ENCODE data around the gene NCAPH2. TPM values are rescaled to one million over a fixed set of nuclear protein-coding genes. Genes with fewer than 3 reads are reported as not detected.

Gene NCAPH2
- polyA plus RNA-seq, 1 experiment: 10.4 TPM

DNA sequence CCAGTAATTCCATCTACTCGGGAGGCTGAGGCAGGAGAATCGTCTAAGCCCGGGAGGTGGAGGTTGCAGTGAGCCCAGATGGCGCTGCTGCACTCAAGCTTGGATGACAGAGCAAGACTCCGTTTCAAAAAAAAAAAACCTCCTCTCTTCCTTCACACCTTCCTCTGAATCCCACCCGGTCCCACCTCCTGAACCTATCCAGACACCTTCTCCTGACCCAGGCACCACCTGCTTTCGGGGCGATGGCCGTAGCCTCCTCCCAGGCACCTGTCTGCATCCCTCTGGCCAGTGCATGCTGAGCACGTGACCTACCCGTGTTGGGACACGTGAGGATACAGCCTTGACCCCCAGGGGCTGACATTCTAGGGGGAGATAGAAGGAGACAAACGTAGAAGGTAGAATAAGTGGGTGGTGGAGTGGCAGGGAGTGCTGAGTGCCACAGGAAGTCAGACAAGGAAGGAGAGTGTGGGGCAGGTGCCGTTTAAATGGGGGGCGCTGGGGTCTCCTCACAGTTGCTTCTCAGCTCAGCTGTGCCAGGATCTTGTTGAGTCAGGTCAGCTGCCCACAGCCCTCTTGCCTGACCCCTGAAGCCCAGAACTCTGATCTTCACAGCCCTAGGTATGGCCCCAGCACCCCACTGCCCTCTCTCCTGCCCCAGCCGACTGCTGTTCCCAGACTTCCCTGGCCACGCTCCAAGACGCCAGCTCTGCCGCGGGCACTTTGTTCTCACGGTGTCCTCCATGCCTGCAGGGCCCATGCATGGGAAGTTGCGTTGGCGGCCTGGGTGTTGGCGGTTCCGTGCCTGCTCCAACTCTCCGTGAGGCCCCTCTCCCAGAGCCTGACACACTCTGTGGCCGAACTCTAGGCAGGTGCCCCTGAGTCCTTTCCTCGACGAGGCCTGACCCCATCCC is 22.5 kb upstream of the NCAPH2 start:
- no peak for DNase-seq (ENCODE audit: low read depth, low spot score)
- Histone ChIP-seq H3K27me3 (ENCODE audit: control insufficient read depth, insufficient read depth, low read length) (peaks cover 15% of the 10 kb centered on the region), H3K9me3 (ENCODE audit: control insufficient read depth, insufficient read depth, low read length) (peaks cover 4% of the 10 kb centered on the region; the same call in 1 of the 2 replicates), H3K4me3 (ENCODE audit: low read depth, low read length) (no peak overlapping the region), H3K27ac (ENCODE audit: low read depth, low read length) (no peak overlapping the region)
- ChIA-PET POLR2A (interaction anchor here (0.9 kb wide), 1 partner anchor 258 kb away, joined by 5 read pairs; no protein-coding TSS in a partner anchor), CTCF (interaction anchor here (0.7 to 1.2 kb wide), 2 partner anchors 13 to 80 kb away, joined by 3 read pairs; no protein-coding TSS in a partner anchor)
- no peak for TF ChIP-seq CTCF (IDR thresholded peaks at IDR 0.05; ENCODE audit: low read depth, low read length)

- TF ChIP-seq CTCF (IDR thresholded peaks at IDR 0.05; ENCODE audit: low read depth, low read length): no peak
- CTCF ChIA-PET: interaction anchor here (0.7 kb wide), 1 partner anchor 79 kb away, joined by 3 read pairs; no protein-coding TSS in a partner anchor
- DNase-seq (ENCODE audit: low read depth, low spot score): no peak
- peaks cover 8% of the 10 kb centered on the region for H3K27me3 ChIP-seq (ENCODE audit: control insufficient read depth, insufficient read depth, low read length)
- no peak within 1 kb of the TSS for H3K27ac ChIP-seq (ENCODE audit: low read depth, low read length)
- POLR2A ChIA-PET: no interaction called here
- no peak within 1 kb of the TSS for H3K4me3 ChIP-seq (ENCODE audit: low read depth, low read length)
- peaks cover 4% of the 10 kb centered on the region; the same call in 1 of the 2 replicates for H3K9me3 ChIP-seq (ENCODE audit: control insufficient read depth, insufficient read depth, low read length)
These were observed 21.3 kb upstream of the NCAPH2 start, which contains the start of gene MIOX for GRCh38 chr22:50486561-50487289. Gene MIOX (plus strand): TSS chr22:50486859. CDS start chr22:50486898, 39 bp downstream.

- no peak overlapping the region for H3K27ac ChIP-seq (ENCODE audit: low read depth, low read length)
- H3K4me3 ChIP-seq (ENCODE audit: low read depth, low read length): no peak overlapping the region
- no peak for DNase-seq (ENCODE audit: low read depth, low spot score)
- no peak for TF ChIP-seq CTCF (IDR thresholded peaks at IDR 0.05; ENCODE audit: low read depth, low read length)
- H3K27me3 ChIP-seq (ENCODE audit: control insufficient read depth, insufficient read depth, low read length): peaks cover 2% of the 10 kb centered on the region
- peaks cover under 1% of the 10 kb centered on the region; the same call in 1 of the 2 replicates for H3K9me3 ChIP-seq (ENCODE audit: control insufficient read depth, insufficient read depth, low read length)
- ChIA-PET CTCF (no interaction called here), POLR2A (no interaction called here)
These were observed 20.6 kb upstream of the NCAPH2 start for GRCh38 chr22:50487290-50488005.

DNA sequence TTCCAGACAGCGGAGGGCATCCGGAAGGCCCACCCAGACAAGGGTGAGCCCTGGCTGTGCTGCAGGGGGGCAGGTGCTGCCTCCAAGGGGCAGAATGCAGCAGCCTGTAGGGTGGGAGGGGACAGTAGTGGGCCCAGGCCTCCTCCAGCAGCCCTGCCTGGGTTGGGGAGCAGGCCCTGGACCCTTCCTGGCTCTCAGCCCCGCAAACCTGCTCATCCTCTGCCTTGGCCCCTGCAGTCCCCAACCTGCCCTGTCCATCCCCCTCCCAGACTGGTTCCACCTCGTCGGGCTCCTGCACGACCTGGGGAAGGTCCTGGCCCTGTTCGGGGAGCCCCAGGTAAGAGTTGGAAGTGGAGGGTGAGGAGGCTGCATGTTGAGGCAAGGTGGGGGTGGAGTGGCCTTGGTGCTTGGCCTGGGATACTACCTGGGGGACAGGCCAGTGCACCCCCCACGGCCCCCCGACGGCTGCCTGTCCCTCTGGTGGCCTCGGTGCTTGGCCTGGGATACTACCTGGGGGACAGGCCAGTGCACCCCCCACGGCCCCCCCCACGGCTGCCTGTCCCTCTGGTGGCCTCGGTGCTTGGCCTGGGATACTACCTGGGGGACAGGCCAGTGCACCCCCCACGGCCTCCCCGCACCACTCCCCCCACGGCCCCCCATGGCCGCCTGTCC is 19.9 kb upstream of the NCAPH2 start:
- no peak for DNase-seq (ENCODE audit: low read depth, low spot score)
- no peak for TF ChIP-seq CTCF (IDR thresholded peaks at IDR 0.05; ENCODE audit: low read depth, low read length)
- POLR2A ChIA-PET: no interaction called here

More for the DNA sequence above, 19.9 kb upstream of the NCAPH2 start:
- CTCF ChIA-PET: no interaction called here
- Histone ChIP-seq H3K4me3 (ENCODE audit: low read depth, low read length) (no peak overlapping the region), H3K27ac (ENCODE audit: low read depth, low read length) (no peak overlapping the region), H3K9me3 (ENCODE audit: control insufficient read depth, insufficient read depth, low read length) (no peaks in the 10 kb centered on the region; the same call in 1 of the 2 replicates), H3K27me3 (ENCODE audit: control insufficient read depth, insufficient read depth, low read length) (peaks cover 2% of the 10 kb centered on the region)
